GM19467 (cell line): ENCODE data around the gene EPS15.
"Not testable (repeated sequence)": the region's sequence is repeated elsewhere in the genome, so short reads cannot be mapped to it uniquely, and the experiment has no call there.

ENCODE experiments used
- ATAC-seq: cut with Tn5 transposase; IDR thresholded peaks from one replicate; pipeline ENCODE4 v1.9.1; 2021; ENCODE audit warnings: mild to moderate bottlenecking, moderate library complexity; ENCODE audit not compliant: unreplicated experiment

The EPS15 gene

GRCh38 chr1:51474832-51475620 lies 44.0 kb downstream of the EPS15 start:
- not testable (repeated sequence) for ATAC-seq

GRCh38 chr1:51473331-51474115 lies 45.5 kb downstream of the EPS15 start:
- ATAC-seq = no peak

GRCh38 chr1:51472359-51472758 lies 46.7 kb downstream of the EPS15 start:
- ATAC-seq = no peak

- no peak for ATAC-seq
These were observed 49.5 kb downstream of the EPS15 start for GRCh38 chr1:51469518-51469917.

GRCh38 chr1:51464828-51465227 lies 54.2 kb downstream of the EPS15 start:
- no peak for ATAC-seq

GRCh38 chr1:51463561-51463960 lies 55.5 kb downstream of the EPS15 start:
- no peak for ATAC-seq

GRCh38 chr1:51462289-51462688 lies 56.8 kb downstream of the EPS15 start:
- not testable (repeated sequence) for ATAC-seq

- no peak for ATAC-seq
These were observed 64.5 kb downstream of the EPS15 start for GRCh38 chr1:51454554-51454953.

GRCh38 chr1:51453010-51453409 lies 66.1 kb downstream of the EPS15 start:
- ATAC-seq = no peak

GRCh38 chr1:51448844-51449454 lies 70.1 kb downstream of the EPS15 start:
- not testable (repeated sequence) for ATAC-seq

- no peak for ATAC-seq
These were observed 73.5 kb downstream of the EPS15 start for GRCh38 chr1:51445351-51446090.

- ATAC-seq = no peak
These were observed 74.4 kb downstream of the EPS15 start for GRCh38 chr1:51444534-51445192.

GRCh38 chr1:51444096-51444495 lies 75.0 kb downstream of the EPS15 start:
- ATAC-seq = no peak

GRCh38 chr1:51443555-51443954 lies 75.5 kb downstream of the EPS15 start:
- ATAC-seq = no peak

- no peak for ATAC-seq
These were observed 76.5 kb downstream of the EPS15 start for GRCh38 chr1:51442616-51443015.

- no peak for ATAC-seq
These were observed 76.9 kb downstream of the EPS15 start for GRCh38 chr1:51442198-51442597.

- ATAC-seq = no peak
These were observed 79.2 kb downstream of the EPS15 start for GRCh38 chr1:51439895-51440294.

- no peak for ATAC-seq
These were observed 80.0 kb downstream of the EPS15 start for GRCh38 chr1:51439053-51439452.

- not testable (repeated sequence) for ATAC-seq
These were observed 81.7 kb downstream of the EPS15 start for GRCh38 chr1:51437391-51437790.

- ATAC-seq = no peak
These were observed 83.2 kb downstream of the EPS15 start for GRCh38 chr1:51435878-51436277.
